Esophagus (tissue), 2 donors: ENCODE results near the gene CCDC188. TPM values are rescaled to one million over a fixed set of nuclear protein-coding genes. Genes with fewer than 3 reads are reported as not detected.

Experiments
- H3K27ac ChIP-seq, 2 donors: one replicate each; pipeline ENCODE4 v1.5.1; 2013; ENCODE audit warnings: low read depth in 2 of 2, mild to moderate bottlenecking in 2 of 2, inconsistent platforms in 1 of 2, low read length in 1 of 2, moderate library complexity in 1 of 2
- H3K27me3 ChIP-seq, 2 donors: one replicate each; pipeline ENCODE4 v1.6.1; 2013; ENCODE audit warnings: low read length in 2 of 2, control low read depth in 1 of 2, mild to moderate bottlenecking in 1 of 2; ENCODE audit not compliant: insufficient read depth in 2 of 2, control insufficient read depth in 1 of 2
- H3K36me3 ChIP-seq, 2 donors: one replicate each; pipeline ENCODE4 v1.6.1; 2013; ENCODE audit warnings: low read length in 1 of 2; ENCODE audit not compliant: control insufficient read depth in 2 of 2, insufficient read depth in 2 of 2
- H3K4me1 ChIP-seq, 2 donors: one replicate each; pipeline ENCODE4 v1.6.1; 2013; ENCODE audit warnings: low read length in 1 of 2; ENCODE audit not compliant: control insufficient read depth in 2 of 2, insufficient read depth in 2 of 2
- H3K4me3 ChIP-seq, 2 donors: one replicate each; pipeline ENCODE4 v1.5.1; 2013; ENCODE audit warnings: low read length in 2 of 2, mild to moderate bottlenecking in 2 of 2, low read depth in 1 of 2, moderate library complexity in 1 of 2
- H3K9me3 ChIP-seq, 2 donors: one replicate each; pipeline ENCODE4 v1.6.1; 2013; ENCODE audit warnings: mild to moderate bottlenecking in 2 of 2, low read depth in 1 of 2, low read length in 1 of 2, moderate library complexity in 1 of 2; ENCODE audit not compliant: control insufficient read depth in 2 of 2, insufficient read depth in 1 of 2
- WGBS, 2 donors: extraction: QIAGEN DNeasy Blood & Tissue Kit; methylation state at CpG; one replicate each; pipeline ENCODE4 v1.1.7; 2013; 5-methylcytosine and 5-hydroxymethylcytosine counted together
- polyA plus RNA-seq, 2 donors: library from polyadenylated mRNA; stranded (reverse); fragments of 200-250 nt; gene quantifications; one replicate each; pipeline ENCODE4 v1.2.3, GENCODE V29; 2013
- donor health status: healthy with polysubstance abuse.
- donor health status: Bipolar disorder and iron deficiency.

Gene CCDC188
- polyA plus RNA-seq, 2 donors = 0.35 to 0.65 TPM

DNA sequence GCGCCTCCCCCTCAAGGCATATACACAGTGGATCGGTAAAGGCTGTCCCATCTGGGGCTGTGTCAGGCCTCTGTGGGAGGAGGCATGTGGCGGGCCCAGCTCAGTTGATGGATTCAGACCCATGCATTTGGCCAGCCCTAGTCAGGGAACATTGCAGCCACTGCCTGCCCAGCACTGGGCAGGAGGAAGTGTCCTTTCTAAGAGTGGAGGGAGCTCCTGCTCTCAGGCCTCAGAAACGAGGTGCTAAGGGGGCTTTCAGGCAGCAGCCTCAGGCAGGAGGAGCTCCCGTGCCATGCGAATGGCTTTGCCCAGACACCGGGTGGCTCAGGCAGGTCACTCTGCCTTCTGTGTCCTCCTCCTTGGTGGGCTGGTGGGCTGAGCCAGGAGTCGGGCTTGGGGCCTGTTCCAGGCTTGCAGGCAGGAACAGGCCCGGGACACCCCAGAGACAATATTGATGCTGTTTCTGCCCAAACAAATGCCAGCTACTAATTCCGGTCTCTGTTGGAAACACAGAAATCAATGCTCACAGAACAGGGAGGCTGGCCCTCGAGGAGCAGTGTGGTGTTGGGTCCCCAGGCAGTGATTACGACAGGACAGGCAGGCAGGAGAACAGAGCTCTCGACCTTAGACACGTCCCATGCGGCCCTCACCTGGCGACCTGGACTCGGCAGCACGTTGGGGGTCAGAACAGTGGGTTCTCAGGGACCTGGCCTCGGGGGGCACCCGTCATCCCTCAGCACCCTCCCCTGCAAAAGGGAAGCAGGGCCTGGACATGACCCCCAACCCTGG is 42.3 kb upstream of the CCDC188 start:
- no peak overlapping the region for H3K27ac ChIP-seq
- H3K9me3 ChIP-seq = no peaks in the 10 kb centered on the region
- H3K27me3 ChIP-seq = no peaks in the 10 kb centered on the region
- 64 to 74% methylated on average over 20 of the region's 20 CpGs for WGBS, 2 donors
- H3K36me3 ChIP-seq = no peaks in the 10 kb centered on the region
- no peak overlapping the region for H3K4me3 ChIP-seq
- H3K4me1 ChIP-seq = no peaks in the 10 kb centered on the region

GRCh38 chr22:20192293-20192971 is 41.6 kb upstream of the CCDC188 start:
- Histone ChIP-seq H3K9me3 (no peaks in the 10 kb centered on the region), H3K27ac (no peak overlapping the region), H3K27me3 (no peaks in the 10 kb centered on the region), H3K4me3 (no peak overlapping the region), H3K4me1 (no peaks in the 10 kb centered on the region), H3K36me3 (no peaks in the 10 kb centered on the region)
- 82 to 90% methylated on average over 10 of the region's 10 CpGs for WGBS, 2 donors

DNA sequence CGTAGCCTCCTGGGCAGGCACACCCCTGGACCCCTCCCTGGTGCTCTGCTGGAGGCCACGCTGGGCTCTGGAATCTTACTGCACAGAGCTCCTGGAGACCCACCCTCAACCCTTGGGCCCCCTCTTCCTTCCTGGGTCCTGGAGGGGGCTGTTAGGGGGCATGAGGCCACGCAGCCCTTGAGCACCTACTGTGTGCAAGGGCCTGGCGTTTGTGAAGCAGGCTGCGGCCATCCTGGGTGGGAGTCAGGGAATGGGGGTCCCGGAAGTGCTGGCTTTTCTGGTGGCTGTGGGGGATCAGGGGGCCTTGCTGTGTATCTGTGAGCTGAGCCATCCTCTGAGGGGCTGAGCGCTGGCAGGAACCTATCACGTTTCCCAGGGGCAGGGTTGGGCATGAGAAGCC is 40.9 kb upstream of the CCDC188 start:
- no peak overlapping the region for H3K27ac ChIP-seq
- no peaks in the 10 kb centered on the region for H3K9me3 ChIP-seq
- H3K4me1 ChIP-seq = no peaks in the 10 kb centered on the region
- H3K4me3 ChIP-seq = no peak overlapping the region
- 74 to 83% methylated on average over 8 of the region's 8 CpGs for WGBS, 2 donors
- no peaks in the 10 kb centered on the region for H3K27me3 ChIP-seq
- no peaks in the 10 kb centered on the region for H3K36me3 ChIP-seq

DNA sequence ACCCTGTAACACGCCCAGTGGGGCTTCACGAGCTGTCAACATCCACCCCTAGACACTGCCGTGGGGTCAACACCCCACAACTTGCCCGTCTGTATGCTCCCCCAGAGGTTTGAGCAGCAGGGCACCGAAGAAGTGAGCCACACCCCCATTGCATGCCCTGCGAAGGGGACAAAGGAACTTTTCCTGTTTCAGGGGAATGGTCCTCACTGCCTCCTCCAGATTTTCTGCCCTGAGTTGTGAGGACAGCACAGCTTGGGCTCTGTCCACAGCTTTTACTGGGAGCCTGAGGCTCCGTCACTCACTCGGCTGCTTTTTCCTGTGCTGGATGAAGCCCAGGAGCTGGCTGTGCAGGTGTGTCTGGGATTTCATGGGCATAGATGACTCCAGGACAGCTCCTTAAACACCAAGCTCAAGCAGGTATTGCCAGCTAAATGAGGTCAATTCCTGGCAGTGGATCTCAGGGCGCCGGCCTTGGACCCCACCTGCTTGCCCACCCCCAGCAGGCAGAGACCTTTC is 40.2 kb upstream of the CCDC188 start:
- H3K4me1 ChIP-seq = no peaks in the 10 kb centered on the region
- no peaks in the 10 kb centered on the region for H3K27me3 ChIP-seq
- WGBS, 2 donors = 50 to 63% methylated on average over 10 of the region's 10 CpGs
- H3K9me3 ChIP-seq = no peaks in the 10 kb centered on the region
- no peak overlapping the region for H3K4me3 ChIP-seq
- H3K27ac ChIP-seq = no peak overlapping the region
- no peaks in the 10 kb centered on the region for H3K36me3 ChIP-seq

DNA sequence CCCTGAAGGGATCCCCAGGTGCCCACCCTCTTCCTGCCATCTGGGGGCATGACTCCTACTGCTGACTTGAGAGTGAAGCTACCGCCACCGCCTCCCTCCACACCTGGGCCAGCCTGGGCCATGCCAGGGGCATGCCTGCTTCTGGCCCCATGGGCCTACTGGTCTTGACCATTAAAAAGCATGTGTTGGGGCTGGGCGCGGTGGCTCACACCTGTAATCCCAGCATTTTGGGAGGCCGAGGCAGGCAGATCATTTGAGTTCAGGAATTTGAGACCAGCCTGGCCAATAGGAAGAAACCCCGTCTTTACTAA is 37.7 kb upstream of the CCDC188 start:
- WGBS, 2 donors = 96 to 97% methylated on average over 6 of the region's 6 CpGs
- Histone ChIP-seq H3K27ac (no peak overlapping the region), H3K9me3 (no peaks in the 10 kb centered on the region), H3K4me3 (no peak overlapping the region), H3K4me1 (no peaks in the 10 kb centered on the region), H3K36me3 (no peaks in the 10 kb centered on the region), H3K27me3 (no peaks in the 10 kb centered on the region)

DNA sequence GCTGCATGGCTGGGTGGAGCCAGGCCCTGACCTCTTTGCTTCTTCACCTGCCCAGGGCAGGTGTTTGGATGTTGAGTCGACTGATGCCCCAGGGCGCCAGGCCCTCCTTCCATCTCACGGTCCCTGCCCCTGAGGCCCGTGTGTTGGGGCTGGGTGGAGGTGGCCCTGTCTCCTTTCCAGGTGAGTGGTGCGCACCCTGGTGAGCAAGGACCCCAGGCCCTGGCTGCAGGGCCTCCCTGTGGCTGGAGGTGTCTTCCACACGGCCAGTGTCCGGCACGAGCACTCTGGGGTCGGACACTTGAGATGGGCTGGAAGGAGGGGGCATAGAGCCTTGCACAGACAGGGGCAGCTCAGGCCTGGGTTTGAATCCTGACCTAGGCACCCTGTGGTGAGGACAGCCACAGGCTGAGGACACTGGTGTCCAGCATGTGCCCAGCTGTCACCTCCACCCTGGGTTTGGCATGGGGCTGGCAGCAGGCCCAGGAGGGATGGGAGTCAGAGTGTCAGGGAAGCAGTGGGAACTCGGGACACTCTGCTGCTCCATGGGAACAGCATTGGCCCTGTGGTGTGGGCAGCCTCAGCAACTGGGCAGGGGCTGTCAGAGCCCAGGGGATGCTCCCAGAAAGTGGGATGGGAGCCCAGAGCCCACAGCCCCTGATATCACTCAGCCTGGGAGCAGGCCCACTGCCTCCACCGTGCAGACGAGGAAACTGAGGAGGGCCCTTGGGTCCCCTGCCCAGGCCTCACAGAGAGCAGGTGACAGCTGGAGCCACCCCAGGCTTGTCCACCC is 37.1 kb upstream of the CCDC188 start:
- 86 to 87% methylated on average over 12 of the region's 12 CpGs for WGBS, 2 donors
- H3K9me3 ChIP-seq = no peaks in the 10 kb centered on the region
- H3K4me3 ChIP-seq = no peak overlapping the region
- no peaks in the 10 kb centered on the region for H3K27me3 ChIP-seq
- H3K36me3 ChIP-seq = no peaks in the 10 kb centered on the region
- H3K4me1 ChIP-seq = no peaks in the 10 kb centered on the region
- H3K27ac ChIP-seq = no peak overlapping the region

DNA sequence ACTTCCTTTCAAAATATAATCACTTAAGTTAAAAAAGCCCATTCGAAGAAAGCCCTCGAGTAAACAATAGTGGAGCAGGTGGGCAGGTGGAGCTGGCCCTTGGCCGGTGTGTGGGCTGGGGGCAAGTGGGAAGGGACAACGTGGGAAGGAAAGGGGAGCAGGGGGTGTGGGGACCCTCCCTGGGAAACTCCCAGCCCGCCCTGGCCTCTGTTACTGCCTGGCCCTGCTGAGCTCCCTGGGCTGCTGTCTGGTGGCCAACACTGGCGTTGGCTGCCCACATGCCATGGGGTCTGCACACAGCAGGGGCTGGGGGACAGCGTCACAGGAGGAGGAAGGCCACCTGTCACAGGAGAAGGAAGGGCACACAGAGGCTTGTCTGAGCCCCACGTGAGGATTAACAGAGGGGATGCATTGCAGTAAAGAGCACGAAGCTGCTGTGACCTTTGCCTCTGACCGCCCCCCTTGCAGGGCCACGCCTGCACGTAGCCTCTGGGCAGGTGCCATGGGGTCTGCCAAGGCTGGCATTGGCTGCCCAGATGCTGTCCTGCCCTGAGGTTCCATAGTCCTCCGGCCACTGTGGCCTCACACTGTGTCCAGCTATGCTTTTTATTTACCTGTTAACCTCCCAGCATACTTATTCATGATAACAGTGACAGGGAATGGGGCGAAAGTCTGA is 36.2 kb upstream of the CCDC188 start:
- Histone ChIP-seq H3K9me3 (no peaks in the 10 kb centered on the region), H3K27me3 (no peaks in the 10 kb centered on the region), H3K4me3 (no peak overlapping the region), H3K36me3 (no peaks in the 10 kb centered on the region), H3K4me1 (no peaks in the 10 kb centered on the region), H3K27ac (no peak overlapping the region)
- WGBS, 2 donors = 53 to 56% methylated on average over 14 of the region's 14 CpGs

- no peaks in the 10 kb centered on the region for H3K4me1 ChIP-seq
- WGBS, 2 donors = 61 to 73% methylated on average over 10 of the region's 10 CpGs
- H3K4me3 ChIP-seq = no peak overlapping the region
- no peaks in the 10 kb centered on the region for H3K27me3 ChIP-seq
- no peaks in the 10 kb centered on the region for H3K9me3 ChIP-seq
- H3K36me3 ChIP-seq = no peaks in the 10 kb centered on the region
- H3K27ac ChIP-seq = no peak overlapping the region
Measured at GRCh38 chr22:20186183-20186870, 35.5 kb upstream of the CCDC188 start.

DNA sequence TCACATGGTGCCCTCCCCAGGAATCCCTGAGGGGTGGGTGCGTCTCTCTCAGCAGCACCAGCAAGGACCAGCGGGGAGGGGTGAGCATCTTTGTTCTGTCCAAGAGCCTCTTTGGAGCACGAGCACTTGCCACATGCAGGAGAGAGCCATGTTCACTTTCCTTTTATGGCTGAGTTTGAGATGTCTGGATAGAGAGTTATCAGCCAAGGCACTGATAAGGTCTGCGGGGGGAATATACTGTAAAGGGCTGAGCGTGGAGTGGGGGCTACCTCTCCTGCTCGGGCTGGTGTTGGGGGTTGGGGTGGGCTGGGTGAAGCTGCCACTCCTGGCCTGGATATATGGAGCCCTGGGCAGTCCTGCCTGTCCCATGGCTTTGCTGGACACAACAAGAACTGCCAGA is 34.9 kb upstream of the CCDC188 start:
- WGBS, 2 donors = 72 to 83% methylated on average over 6 of the region's 6 CpGs
- Histone ChIP-seq H3K27ac (no peak overlapping the region), H3K4me3 (no peak overlapping the region), H3K4me1 (no peaks in the 10 kb centered on the region), H3K27me3 (no peaks in the 10 kb centered on the region), H3K9me3 (no peaks in the 10 kb centered on the region), H3K36me3 (no peaks in the 10 kb centered on the region)
